B cell (primary cell): ENCODE measurements around the gene SDF2L1. TPM values are rescaled to one million over a fixed set of nuclear protein-coding genes. Genes with fewer than 3 reads are reported as not detected.

ENCODE experiments used
- ATAC-seq: fragments of 200-7000 bp; cut with Tn5 transposase; one replicate; pipeline ENCODE4 v1.10.0; 2021; ENCODE audit warnings: low read depth, mild to moderate bottlenecking, moderate number of reproducible peaks, moderate library complexity
- CTCF ChIA-PET: fragments of 350-600 bp; sonication (Branson Sonifier 250); formaldehyde crosslinking; loops from one replicate; lab custom pipeline; 2021; ENCODE audit warnings: antibody characterized with exemption, inconsistent platforms; lab: Charles Lee
- POLR2A ChIA-PET: fragments of 350-600 bp; sonication (Branson Sonifier 250); formaldehyde crosslinking; loops from one replicate; lab custom pipeline; 2021; ENCODE audit warnings: antibody characterized with exemption; lab: Charles Lee
- DNase-seq: peaks from one replicate; pipeline ENCODE4 v3.0.0; 2013
- H2AFZ ChIP-seq: 2 replicates; pipeline ENCODE4 v1.6.1; 2012; ENCODE audit warnings: mild to moderate bottlenecking, low read depth, low read length; ENCODE audit not compliant: insufficient read depth, poor library complexity, severe bottlenecking
- H3K27ac ChIP-seq, 2 donors: 1 replicate in 1 of 2; 2 replicates in 1 of 2; pipeline ENCODE4 v1.5.1; 2012 to 2013; ENCODE audit warnings: low read length in 2 of 2, mild to moderate bottlenecking in 2 of 2, moderate library complexity in 1 of 2
- H3K27me3 ChIP-seq, 4 experiments: fragments of 200-600 bp in 1 of 4; sonication (generic) in 1 of 4; replicated peaks in 1 of 4; 1 replicate in 2 of 4; 2 replicates in 2 of 4; pipeline versions ENCODE4 v1.6.1 to v1.7.0; 2013 to 2016; ENCODE audit warnings: low read length in 3 of 4, mild to moderate bottlenecking in 2 of 4, mixed read lengths in 1 of 4, moderate library complexity in 1 of 4; ENCODE audit not compliant: insufficient read depth in 4 of 4, control insufficient read depth in 3 of 4; ENCODE audit errors: control extremely low read depth in 1 of 4
- H3K36me3 ChIP-seq, 2 experiments: replicated peaks in 1 of 2; 1 replicate in 1 of 2; 2 replicates in 1 of 2; pipeline versions ENCODE4 v1.6.1 to v1.7.1; 2013; ENCODE audit warnings: low read length in 1 of 2; ENCODE audit not compliant: insufficient read depth in 2 of 2, control insufficient read depth in 1 of 2; ENCODE audit errors: control extremely low read depth in 1 of 2, extremely low read depth in 1 of 2
- H3K4me1 ChIP-seq, 2 donors: fragments of 200-600 bp in 1 of 2; sonication (generic) in 1 of 2; 1 replicate in 1 of 2; 2 replicates in 1 of 2; pipeline versions ENCODE4 v1.5.1 to v1.6.1; 2013 to 2017; ENCODE audit warnings: low read length in 2 of 2; ENCODE audit not compliant: control insufficient read depth in 2 of 2, insufficient read depth in 2 of 2
- H3K4me2 ChIP-seq: replicated peaks from 2 replicates; pipeline ENCODE3; 2012; ENCODE audit warnings: mild to moderate bottlenecking, low read depth, low read length; ENCODE audit not compliant: poor library complexity, severe bottlenecking
- H3K4me3 ChIP-seq, 5 experiments: fragments of 200-600 bp in 1 of 5; sonication (generic) in 1 of 5; 1 replicate in 3 of 5; 2 replicates in 2 of 5; pipeline versions ENCODE4 v1.5.1 to v1.7.0; 2011 to 2016; ENCODE audit warnings: low read length in 4 of 5, mild to moderate bottlenecking in 4 of 5, low read depth in 2 of 5, control low read depth in 1 of 5, moderate library complexity in 1 of 5; ENCODE audit not compliant: insufficient read depth in 1 of 5; ENCODE audit errors: control extremely low read depth in 1 of 5, extremely low read depth in 1 of 5
- H3K79me2 ChIP-seq: fragments of 200-600 bp; sonication (generic); one replicate; pipeline ENCODE4 v1.6.0; 2016; ENCODE audit warnings: low read length; ENCODE audit not compliant: control insufficient read depth, insufficient read depth
- H3K9ac ChIP-seq: fragments of 200-600 bp; sonication (generic); 2 replicates; pipeline ENCODE4 v1.6.1; 2017; ENCODE audit warnings: mild to moderate bottlenecking, low read length, moderate library complexity
- H3K9me3 ChIP-seq, 3 donors: one replicate each; pipeline versions ENCODE4 v1.6.1 to v1.7.1; 2013; ENCODE audit warnings: low read length in 2 of 3; ENCODE audit not compliant: control insufficient read depth in 2 of 3, insufficient read depth in 1 of 3; ENCODE audit errors: control extremely low read depth in 1 of 3
- H4K20me1 ChIP-seq: 2 replicates; pipeline ENCODE4 v1.6.0; 2012; ENCODE audit warnings: mild to moderate bottlenecking, low read length; ENCODE audit not compliant: insufficient read depth, control insufficient read depth, poor library complexity, severe bottlenecking
- H3K27ac Mint-ChIP-seq: one replicate; pipeline ENCODE4 v1.8.0; 2021; ENCODE audit warnings: mixed read lengths
- H3K27me3 Mint-ChIP-seq: one replicate; pipeline ENCODE4 v1.8.0; 2021; ENCODE audit warnings: mixed read lengths
- H3K4me1 Mint-ChIP-seq: one replicate; pipeline ENCODE4 v1.8.0; 2021; ENCODE audit warnings: mixed read lengths
- H3K4me3 Mint-ChIP-seq: one replicate; pipeline ENCODE4 v1.8.0; 2021; ENCODE audit warnings: mixed read lengths
- H3K9me3 Mint-ChIP-seq: one replicate; pipeline ENCODE4 v1.8.0; 2022; ENCODE audit warnings: mixed read lengths; ENCODE audit not compliant: insufficient read depth
- EZH2 ChIP-seq: IDR thresholded peaks from 2 replicates; pipeline ENCODE4 v1.6.1; 2012; ENCODE audit warnings: borderline replicate concordance, low read depth, mild to moderate bottlenecking, moderate library complexity, low read length; ENCODE audit not compliant: insufficient read depth, poor library complexity, severe bottlenecking
- WGBS: methylation state at CpG from one replicate; pipeline ENCODE4 v1.1.5; 2013; ENCODE audit warnings: missing lambda C conversion rate; ENCODE audit not compliant: insufficient coverage; 5-methylcytosine and 5-hydroxymethylcytosine counted together
- intact Hi-C: fragments of 100-400 bp; cut with micrococcal nuclease; formaldehyde crosslinking; loops from one replicate; pipeline ENCODE4 v1.10.0; 2022
- polyA plus RNA-seq: library from polyadenylated mRNA; depleted of rRNA; stranded (reverse); fragments of >200 nt; gene quantifications from 2 replicates; pipeline ENCODE4 v1.2.3, GENCODE V29; 2012
- total RNA-seq, 2 donors: library from RNA; stranded (reverse); fragments of 120-200 nt in 1 of 2; gene quantifications; 1 replicate in 1 of 2; 2 replicates in 1 of 2; pipeline versions ENCODE4 v1.2.3 to v1.2.4, GENCODE V29; 2013 to 2022
- TF ChIP-seq, protein P1 (sequence below): fragments of 200-600 bp; IDR thresholded peaks from one replicate; pipeline ENCODE4 v1.8.0; 2022; ENCODE audit warnings: antibody characterized with exemption, mild to moderate bottlenecking

Gene SDF2L1
- total and polyA plus RNA-seq, 2 donors (not counting 1 experiment from before 2014, with no cell fraction given) = 15.2 to 23.5 TPM

DNA sequence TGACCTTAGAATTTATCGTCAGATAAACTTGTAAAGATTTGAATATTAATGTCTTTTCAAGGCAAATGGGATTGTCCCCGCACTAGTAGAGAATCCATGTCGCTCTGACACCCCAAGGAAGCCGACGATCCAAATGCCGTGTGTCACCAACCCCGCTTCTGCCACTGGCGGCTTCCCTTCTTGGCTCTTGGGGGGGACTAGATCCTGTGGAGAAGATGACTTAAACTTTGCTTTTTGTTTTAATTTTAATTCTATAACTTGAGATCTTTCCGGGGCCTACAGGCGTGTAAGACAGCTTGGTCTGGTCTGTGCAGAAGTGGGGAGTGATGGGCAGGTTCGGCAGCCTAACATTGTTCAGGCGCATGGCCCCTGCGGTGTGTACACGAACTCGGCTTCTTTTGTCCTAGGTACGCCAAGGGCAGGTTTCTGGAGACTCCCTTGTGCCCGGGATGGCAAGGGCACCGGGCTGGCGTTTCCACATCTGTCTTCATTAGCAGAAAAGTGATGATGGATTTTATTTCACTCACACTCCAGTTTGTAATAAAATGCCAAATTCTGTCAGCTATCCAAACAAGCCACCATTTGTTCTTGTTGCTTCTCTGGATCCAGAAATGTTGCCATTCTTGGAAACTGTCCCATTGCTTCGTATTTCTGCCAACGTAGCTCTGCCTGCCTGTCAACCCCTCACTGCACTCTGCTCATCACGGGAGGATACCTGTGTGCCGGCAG is 19.0 kb upstream of the SDF2L1 start:
- H3K4me3 ChIP-seq = no peak overlapping the region
- H3K79me2 ChIP-seq = peaks cover 60% of the 10 kb centered on the region
- CTCF ChIA-PET = interaction anchor here (1.0 to 11.1 kb wide), 3 partner anchors 8 to 47 kb away, joined by 3 to 168 read pairs (median 5); partner anchors contain the start of gene SDF2L1

GRCh38 chr22:21623648-21623970 is 18.5 kb upstream of the SDF2L1 start:
- TF ChIP-seq EZH2 = no peak
- TF ChIP-seq, protein P1, sequence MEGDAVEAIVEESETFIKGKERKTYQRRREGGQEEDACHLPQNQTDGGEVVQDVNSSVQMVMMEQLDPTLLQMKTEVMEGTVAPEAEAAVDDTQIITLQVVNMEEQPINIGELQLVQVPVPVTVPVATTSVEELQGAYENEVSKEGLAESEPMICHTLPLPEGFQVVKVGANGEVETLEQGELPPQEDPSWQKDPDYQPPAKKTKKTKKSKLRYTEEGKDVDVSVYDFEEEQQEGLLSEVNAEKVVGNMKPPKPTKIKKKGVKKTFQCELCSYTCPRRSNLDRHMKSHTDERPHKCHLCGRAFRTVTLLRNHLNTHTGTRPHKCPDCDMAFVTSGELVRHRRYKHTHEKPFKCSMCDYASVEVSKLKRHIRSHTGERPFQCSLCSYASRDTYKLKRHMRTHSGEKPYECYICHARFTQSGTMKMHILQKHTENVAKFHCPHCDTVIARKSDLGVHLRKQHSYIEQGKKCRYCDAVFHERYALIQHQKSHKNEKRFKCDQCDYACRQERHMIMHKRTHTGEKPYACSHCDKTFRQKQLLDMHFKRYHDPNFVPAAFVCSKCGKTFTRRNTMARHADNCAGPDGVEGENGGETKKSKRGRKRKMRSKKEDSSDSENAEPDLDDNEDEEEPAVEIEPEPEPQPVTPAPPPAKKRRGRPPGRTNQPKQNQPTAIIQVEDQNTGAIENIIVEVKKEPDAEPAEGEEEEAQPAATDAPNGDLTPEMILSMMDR = no peak
- Mint-ChIP-seq H3K4me3 (no peak overlapping the region), H3K27ac (no peak overlapping the region), H3K9me3 (no peaks in the 10 kb centered on the region), H3K27me3 (no peaks in the 10 kb centered on the region), H3K4me1 (peaks cover 36% of the 10 kb centered on the region)
- H3K9me3 ChIP-seq = peaks cover 0 to 2% (median 0%) of the 10 kb centered on the region in 3 donors
- H3K27ac ChIP-seq = no peak overlapping the region
- CTCF ChIA-PET = interaction anchor here (11.1 kb wide), 1 partner anchor 21 kb away, joined by 168 read pairs; the partner anchor contains the start of gene SDF2L1
- peaks cover 91% of the 10 kb centered on the region for H4K20me1 ChIP-seq
- no peaks in the 10 kb centered on the region for H3K27me3 ChIP-seq
- POLR2A ChIA-PET = no interaction called here
- no peak overlapping the region for H3K9ac ChIP-seq
- 95% methylated on average over 7 of the region's 7 CpGs for WGBS
- H3K4me1 ChIP-seq = peaks cover 17 to 21% of the 10 kb centered on the region in 2 donors
- ATAC-seq (no peak), DNase-seq (no peak)
- no peak overlapping the region for H3K4me2 ChIP-seq
- H3K36me3 ChIP-seq = peaks cover 0 to 61% of the 10 kb centered on the region in 2 experiments
- H3K79me2 ChIP-seq = peaks cover 64% of the 10 kb centered on the region
- intact Hi-C loops = no loop called here
- H2AFZ ChIP-seq = no peak overlapping the region
- no peak overlapping the region for H3K4me3 ChIP-seq

More for the DNA sequence above, 19.0 kb upstream of the SDF2L1 start:
- Mint-ChIP-seq H3K9me3 (no peaks in the 10 kb centered on the region), H3K4me3 (no peak overlapping the region), H3K27ac (no peak overlapping the region), H3K4me1 (peaks cover 31% of the 10 kb centered on the region), H3K27me3 (no peaks in the 10 kb centered on the region)
- DNase-seq (no peak), ATAC-seq (no peak)
- Histone ChIP-seq H3K36me3 (peaks cover 0 to 58% of the 10 kb centered on the region in 2 experiments), H3K9me3 (no peaks in the 10 kb centered on the region), H2AFZ (no peak overlapping the region), H3K9ac (no peak overlapping the region), H4K20me1 (peaks cover 87% of the 10 kb centered on the region), H3K4me1 (peaks cover 11 to 15% of the 10 kb centered on the region in 2 donors), H3K27ac (no peak overlapping the region), H3K4me2 (no peak overlapping the region), H3K27me3 (no peaks in the 10 kb centered on the region)
- TF ChIP-seq, protein P1 = no peak
- TF ChIP-seq EZH2 = no peak
- 94% methylated on average over 14 of the region's 23 CpGs for WGBS
- POLR2A ChIA-PET = no interaction called here
- intact Hi-C loops = no loop called here
